Hematopoietic multipotent progenitor cell treated with erythropoietin and hydrocortisone succinate and interleukin-3 and kit ligand, for 4 days (in vitro differentiated cells): Measurements from ENCODE around the gene C9orf43.
"Not testable (repeated sequence)": the region's sequence is repeated elsewhere in the genome, so short reads cannot be mapped to it uniquely, and the experiment has no call there.

Experiments used
- DNase-seq: peaks from one replicate; pipeline ENCODE4 v3.0.0-alpha.2; 2015

C9orf43 gene

GRCh38 chr9:113425072-113425471, 14.5 kb downstream of the C9orf43 start:
- peak; percentile 25 for DNase-seq

GRCh38 chr9:113426701-113427100, 16.2 kb downstream of the C9orf43 start:
- DNase-seq: no peak

GRCh38 chr9:113427629-113428028, 17.1 kb downstream of the C9orf43 start:
- DNase-seq: no peak

- no peak for DNase-seq
These were observed 17.6 kb downstream of the C9orf43 start for GRCh38 chr9:113428062-113428615.

GRCh38 chr9:113431191-113431590, 20.6 kb downstream of the C9orf43 start:
- no peak for DNase-seq

- no peak for DNase-seq
These were observed 26.4 kb downstream of the C9orf43 start for GRCh38 chr9:113436728-113437515.

- not testable (repeated sequence) for DNase-seq
These were observed 27.2 kb downstream of the C9orf43 start for GRCh38 chr9:113437716-113438115.

- peak; percentile 70 for DNase-seq
These were observed 34.2 kb downstream of the C9orf43 start for GRCh38 chr9:113444736-113445135.

- peak; percentile 71 for DNase-seq
These were observed 35.8 kb downstream of the C9orf43 start for GRCh38 chr9:113446323-113446740.

GRCh38 chr9:113449376-113449775, 38.8 kb downstream of the C9orf43 start:
- DNase-seq: no peak

GRCh38 chr9:113452113-113452605, 41.6 kb downstream of the C9orf43 start:
- DNase-seq: peak; percentile 9

- DNase-seq: peak; percentile 94
These were observed 44.6 kb downstream of the C9orf43 start for GRCh38 chr9:113454914-113455761.

GRCh38 chr9:113456235-113456634, 45.7 kb downstream of the C9orf43 start:
- no peak for DNase-seq

- DNase-seq: no peak
These were observed 50.7 kb downstream of the C9orf43 start for GRCh38 chr9:113461285-113461684.

- DNase-seq: no peak
These were observed 51.4 kb downstream of the C9orf43 start for GRCh38 chr9:113461943-113462342.

GRCh38 chr9:113462781-113463286, 52.3 kb downstream of the C9orf43 start:
- no peak for DNase-seq

- DNase-seq: no peak
These were observed 53.1 kb downstream of the C9orf43 start, which contains the start of gene RGS3 for GRCh38 chr9:113463418-113464285. TSS of gene RGS3 (plus strand) at chr9:113463727. CDS start at chr9:113463803, 76 bp downstream.

- no peak for DNase-seq
These were observed 53.7 kb downstream of the C9orf43 start for GRCh38 chr9:113464286-113464660.

- no peak for DNase-seq
These were observed 55.1 kb downstream of the C9orf43 start for GRCh38 chr9:113465599-113466140.

- DNase-seq: no peak
These were observed 56.6 kb downstream of the C9orf43 start for GRCh38 chr9:113467183-113467582.

GRCh38 chr9:113468716-113469448, 58.3 kb downstream of the C9orf43 start:
- DNase-seq: no peak
